Stimulated activated CD8-positive, alpha-beta memory T cell treated with anti-CD3 and anti-CD28 coated beads, Interleukin-4, amount 100 ng/mL, for 24 hours (primary cell): ENCODE data around the gene MYCBP.

ENCODE experiments used
- DNase-seq: peaks from one replicate; pipeline ENCODE4 v3.0.0-alpha.2; 2020; ENCODE audit warnings: low read depth

Gene MYCBP

DNA sequence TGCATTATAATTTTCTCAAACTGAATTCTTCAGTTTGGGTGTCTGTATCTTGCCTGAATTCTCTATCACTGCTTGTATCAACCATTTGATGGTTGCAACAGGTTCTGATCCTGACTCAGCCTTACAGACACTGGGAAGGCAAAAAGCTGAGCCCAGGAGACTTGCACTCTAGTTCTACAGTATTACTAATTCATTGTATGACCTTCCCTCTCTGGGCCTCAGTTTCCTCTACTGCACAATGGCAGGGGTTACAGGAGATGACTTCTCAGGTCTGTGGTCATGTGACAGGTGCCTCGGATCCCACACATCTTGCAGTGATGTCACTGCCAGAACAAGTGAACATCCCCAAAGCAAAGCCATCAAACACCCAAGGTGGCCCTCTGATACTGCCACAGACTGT is 52.3 kb downstream of the MYCBP start:
- no peak for DNase-seq

- no peak for DNase-seq
Measured at GRCh38 chr1:38819516-38819915, 53.6 kb downstream of the MYCBP start.

- DNase-seq: no peak
Measured at GRCh38 chr1:38819040-38819439, 54.1 kb downstream of the MYCBP start.

- peak; percentile 42 for DNase-seq
Measured at GRCh38 chr1:38818175-38818976, 54.8 kb downstream of the MYCBP start.

GRCh38 chr1:38817267-38818174 is 55.6 kb downstream of the MYCBP start:
- DNase-seq: no peak

DNA sequence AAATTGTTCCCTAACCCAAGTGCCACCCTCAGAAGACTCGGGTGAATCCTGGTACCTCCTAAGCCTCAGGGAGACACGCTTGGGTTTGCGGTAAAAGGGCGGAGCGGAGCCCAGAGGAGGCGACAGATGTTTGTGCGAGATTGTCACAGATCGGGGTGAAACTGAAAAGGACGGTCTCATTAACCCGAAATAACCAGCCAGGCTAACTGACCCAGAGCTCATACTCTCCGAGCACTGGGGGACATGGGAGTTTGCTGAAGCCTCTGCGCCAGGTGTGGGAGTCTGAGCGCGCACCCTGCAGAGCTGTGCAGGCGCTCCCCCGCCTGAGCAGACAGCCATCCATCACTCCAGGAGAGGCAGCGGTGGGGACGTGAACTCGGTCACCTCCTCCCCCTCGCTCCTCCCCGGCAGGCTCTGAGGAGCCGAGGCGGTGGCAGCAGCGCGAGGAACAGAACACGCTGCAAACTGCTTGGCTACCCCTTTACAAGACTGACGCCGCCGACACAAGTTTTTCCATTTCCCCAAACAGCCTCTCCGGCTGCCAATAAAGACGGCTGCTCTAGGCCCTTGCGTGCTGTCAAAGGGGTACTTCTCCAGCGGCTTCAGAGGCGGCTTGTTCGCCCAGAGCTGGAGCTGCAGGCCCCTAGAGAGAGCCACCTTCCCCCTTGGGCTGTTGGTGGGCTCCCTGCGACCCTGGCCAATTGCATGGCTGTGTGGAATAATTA is 57.1 kb downstream of the MYCBP start:
- no peak for DNase-seq

GRCh38 chr1:38814984-38815464 is 58.1 kb downstream of the MYCBP start:
- no peak for DNase-seq

GRCh38 chr1:38814444-38814983 is 58.6 kb downstream of the MYCBP start:
- DNase-seq: no peak

GRCh38 chr1:38812981-38813380 is 60.2 kb downstream of the MYCBP start:
- DNase-seq: no peak
